ENCODE results near the gene SCGB2B2.
"Not testable (repeated sequence)": the region's sequence is repeated elsewhere in the genome, so short reads cannot be mapped to it uniquely, and the experiment has no call there.

The SCGB2B2 gene

GRCh38 chr19:34668077-34668689 is 8.8 kb downstream of the SCGB2B2 start:
- not testable (repeated sequence) for DNase-seq

GRCh38 chr19:34667349-34668076 is 9.4 kb downstream of the SCGB2B2 start:
- DNase-seq = no peak

- no peak for DNase-seq
Observed at GRCh38 chr19:34666958-34667265, 10.0 kb downstream of the SCGB2B2 start.

- no peak for DNase-seq
Observed at GRCh38 chr19:34666200-34666957, 10.6 kb downstream of the SCGB2B2 start.

GRCh38 chr19:34665275-34665674 is 11.7 kb downstream of the SCGB2B2 start:
- not testable (repeated sequence) for DNase-seq

- no peak for DNase-seq
Observed at GRCh38 chr19:34664870-34665269, 12.1 kb downstream of the SCGB2B2 start.

- no peak for DNase-seq
Observed at GRCh38 chr19:34664168-34664567, 12.8 kb downstream of the SCGB2B2 start.

GRCh38 chr19:34662919-34663318 is 14.0 kb downstream of the SCGB2B2 start:
- no peak for DNase-seq

- no peak for DNase-seq
Observed at GRCh38 chr19:34661357-34661756, 15.6 kb downstream of the SCGB2B2 start.

GRCh38 chr19:34655651-34656050 is 21.3 kb downstream of the SCGB2B2 start:
- no peak for DNase-seq

- no peak for DNase-seq
Observed at GRCh38 chr19:34654796-34655195, 22.2 kb downstream of the SCGB2B2 start.

GRCh38 chr19:34651747-34652146 is 25.2 kb downstream of the SCGB2B2 start:
- DNase-seq = no peak

- no peak for DNase-seq
Observed at GRCh38 chr19:34649886-34650543, 26.9 kb downstream of the SCGB2B2 start.

GRCh38 chr19:34645551-34645950 is 31.4 kb downstream of the SCGB2B2 start:
- DNase-seq = no peak

- no peak for DNase-seq
Observed at GRCh38 chr19:34644991-34645461, 31.9 kb downstream of the SCGB2B2 start.

- no peak for DNase-seq
Observed at GRCh38 chr19:34642241-34642640, 34.7 kb downstream of the SCGB2B2 start.

- DNase-seq = peak; percentile 59
Observed at GRCh38 chr19:34639491-34640085, 37.4 kb downstream of the SCGB2B2 start.

- DNase-seq = no peak
Observed at GRCh38 chr19:34633802-34634201, 43.2 kb downstream of the SCGB2B2 start.

All from activated CD4-positive, CD25-positive, alpha-beta regulatory T cell treated with anti-CD3 and anti-CD28 coated beads, Interleukin-2, amount 50 U/mL, for 72 hours (primary cell).